Prostate gland (tissue), 2 donors: ENCODE measurements around the gene TEX35. TPM values are rescaled to one million over a fixed set of nuclear protein-coding genes. Genes with fewer than 3 reads are reported as not detected.

ENCODE experiments used
- DNase-seq: peaks from one replicate; pipeline ENCODE4 v3.0.0-alpha.2; 2019; ENCODE audit warnings: low spot score
- H3K27ac ChIP-seq, 2 donors: fragments of 200-600 bp; sonication (generic); 2 replicates each; pipeline ENCODE4 v1.5.1; 2017 to 2019
- H3K27me3 ChIP-seq: fragments of 200-600 bp; sonication (generic); replicated peaks from 2 replicates; pipeline ENCODE4 v1.5.1; 2019; ENCODE audit not compliant: insufficient read depth
- H3K36me3 ChIP-seq, 2 donors: fragments of 200-600 bp; sonication (generic); 1 replicate in 1 of 2; 2 replicates in 1 of 2; pipeline versions ENCODE4 v1.5.1 to v1.8.1; 2017 to 2019
- H3K4me1 ChIP-seq: fragments of 200-600 bp; sonication (generic); replicated peaks from 2 replicates; pipeline ENCODE4 v1.5.1; 2019
- H3K4me3 ChIP-seq, 2 donors: fragments of 200-600 bp; sonication (generic); 2 replicates each; pipeline ENCODE4 v1.5.1; 2017 to 2019
- H3K9me3 ChIP-seq: fragments of 200-600 bp; sonication (generic); 2 replicates; pipeline ENCODE4 v1.5.1; 2017
- POLR2A ChIP-seq: fragments of 450-650 bp; IDR thresholded peaks from one replicate; pipeline ENCODE4 v1.6.1; 2016; ENCODE audit warnings: antibody characterized with exemption, mild to moderate bottlenecking
- POLR2AphosphoS5 ChIP-seq: sonication (generic); formaldehyde crosslinking; IDR thresholded peaks from one replicate; pipeline ENCODE4 v1.6.1; 2017; ENCODE audit warnings: antibody characterized with exemption
- WGBS: methylation state at CpG from one replicate; pipeline ENCODE4 v1.1.5; 2018; 5-methylcytosine and 5-hydroxymethylcytosine counted together
- intact Hi-C: fragments of 100-400 bp; cut with DNase I; formaldehyde crosslinking; loops from one replicate; pipeline ENCODE4 v1.14.2; 2022
- total RNA-seq, 2 donors: library from RNA; depleted of rRNA; stranded (reverse); fragments of >200 nt; gene quantifications; one replicate each; pipeline ENCODE4 v1.1.0, GENCODE V29; 2016
- TF ChIP-seq, protein P1 (sequence below), 4 experiments: fragments of 200-600 bp in 2 of 4; fragments of 450-650 bp in 2 of 4; sonication (generic) in 2 of 4; IDR thresholded peaks; 1 replicate in 3 of 4; 2 replicates in 1 of 4; pipeline ENCODE4 v1.5.1; 2016 to 2019; ENCODE audit warnings: antibody characterized with exemption in 4 of 4, mild to moderate bottlenecking in 2 of 4, moderate library complexity in 2 of 4

Gene TEX35
- total RNA-seq = 1 to 10 TPM in 1 of 2 donors, not detected in 1; 3.0 TPM

DNA sequence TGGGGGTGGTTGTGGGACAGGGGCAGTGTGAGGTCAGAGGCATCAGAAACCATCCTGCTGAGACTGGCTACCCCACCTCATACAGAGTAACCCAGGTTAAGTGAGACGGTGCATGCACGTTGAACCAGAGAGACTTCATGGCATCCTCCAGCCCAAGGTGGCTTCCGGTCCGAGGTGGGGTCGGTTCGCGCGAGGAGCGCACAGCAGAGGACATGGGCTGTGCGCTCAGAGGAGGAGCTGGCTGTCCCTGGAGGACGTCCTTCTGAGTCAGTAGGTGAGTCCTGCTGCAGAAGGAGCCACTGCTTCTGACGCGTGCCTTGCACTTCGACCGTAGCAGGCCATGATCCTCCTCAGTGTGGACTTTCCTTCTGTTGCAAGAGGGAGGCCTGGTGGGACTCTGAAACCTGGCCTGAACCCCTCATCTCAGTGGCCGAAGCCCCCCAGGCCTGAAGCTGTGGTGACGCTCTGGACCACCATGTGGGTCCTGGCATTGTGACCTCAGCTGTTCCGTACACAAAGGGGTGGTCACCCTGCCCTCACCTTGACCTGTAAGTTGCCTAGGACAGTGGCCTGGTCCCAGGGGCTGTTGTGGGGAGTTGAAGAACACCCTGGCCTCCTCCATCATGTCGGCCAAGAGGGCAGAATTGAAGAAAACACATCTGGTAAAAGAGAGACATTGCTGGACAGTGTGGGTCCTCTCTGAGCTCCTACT, at the start of gene TEX35:
TEX35 (plus strand) TSS at position 544 of the 712 bp plus-strand sequence; CDS start at position 624, 80 bp downstream.
- intact Hi-C loops = no loop called here
- WGBS = 96% methylated on average over 19 of the region's 19 CpGs
- TF ChIP-seq, protein P1, sequence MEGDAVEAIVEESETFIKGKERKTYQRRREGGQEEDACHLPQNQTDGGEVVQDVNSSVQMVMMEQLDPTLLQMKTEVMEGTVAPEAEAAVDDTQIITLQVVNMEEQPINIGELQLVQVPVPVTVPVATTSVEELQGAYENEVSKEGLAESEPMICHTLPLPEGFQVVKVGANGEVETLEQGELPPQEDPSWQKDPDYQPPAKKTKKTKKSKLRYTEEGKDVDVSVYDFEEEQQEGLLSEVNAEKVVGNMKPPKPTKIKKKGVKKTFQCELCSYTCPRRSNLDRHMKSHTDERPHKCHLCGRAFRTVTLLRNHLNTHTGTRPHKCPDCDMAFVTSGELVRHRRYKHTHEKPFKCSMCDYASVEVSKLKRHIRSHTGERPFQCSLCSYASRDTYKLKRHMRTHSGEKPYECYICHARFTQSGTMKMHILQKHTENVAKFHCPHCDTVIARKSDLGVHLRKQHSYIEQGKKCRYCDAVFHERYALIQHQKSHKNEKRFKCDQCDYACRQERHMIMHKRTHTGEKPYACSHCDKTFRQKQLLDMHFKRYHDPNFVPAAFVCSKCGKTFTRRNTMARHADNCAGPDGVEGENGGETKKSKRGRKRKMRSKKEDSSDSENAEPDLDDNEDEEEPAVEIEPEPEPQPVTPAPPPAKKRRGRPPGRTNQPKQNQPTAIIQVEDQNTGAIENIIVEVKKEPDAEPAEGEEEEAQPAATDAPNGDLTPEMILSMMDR (IDR thresholded peaks at IDR 0.05) = no peak
- TF ChIP-seq POLR2AphosphoS5 (no peak), POLR2A (no peak)

DNA sequence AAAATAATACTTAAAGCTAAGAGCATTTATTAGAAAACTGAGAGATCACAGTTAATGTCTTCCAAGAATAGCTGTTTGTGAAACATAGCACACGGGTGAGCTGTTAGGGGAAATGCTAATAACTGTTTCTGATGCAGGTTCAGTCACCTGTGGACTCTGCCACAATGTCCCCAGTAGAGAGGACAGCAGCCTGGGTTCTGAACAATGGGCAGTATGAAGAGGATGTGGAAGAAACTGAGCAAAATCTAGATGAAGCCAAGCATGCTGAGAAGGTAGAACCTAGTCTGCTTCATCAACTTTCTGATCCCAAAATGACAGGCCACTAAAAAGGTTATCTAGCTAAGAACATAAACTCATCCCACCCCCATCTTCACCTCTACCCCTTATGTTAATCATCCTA, 48.8 kb upstream of the TEX35 start:
- intact Hi-C loops = no loop called here
- Histone ChIP-seq H3K36me3 (no peaks in the 10 kb centered on the region), H3K4me1 (no peaks in the 10 kb centered on the region), H3K4me3 (no peak overlapping the region), H3K27ac (no peak overlapping the region), H3K9me3 (no peaks in the 10 kb centered on the region), H3K27me3 (no peaks in the 10 kb centered on the region)
- 44% methylated on average over 1 of the region's 1 CpG for WGBS
- no peak for DNase-seq
- no peak for TF ChIP-seq POLR2A
- no peak for TF ChIP-seq POLR2AphosphoS5
- TF ChIP-seq, protein P1 (IDR thresholded peaks at IDR 0.05) = no peak

More for the DNA sequence above, at the start of gene TEX35:
- Histone ChIP-seq H3K4me1 (no peaks in the 10 kb centered on the region), H3K4me3 (no peak within 1 kb of the TSS), H3K9me3 (no peaks in the 10 kb centered on the region), H3K27ac (no peak within 1 kb of the TSS), H3K27me3 (no peaks in the 10 kb centered on the region), H3K36me3 (no peaks in the 10 kb centered on the region)
- no peak for DNase-seq

DNA sequence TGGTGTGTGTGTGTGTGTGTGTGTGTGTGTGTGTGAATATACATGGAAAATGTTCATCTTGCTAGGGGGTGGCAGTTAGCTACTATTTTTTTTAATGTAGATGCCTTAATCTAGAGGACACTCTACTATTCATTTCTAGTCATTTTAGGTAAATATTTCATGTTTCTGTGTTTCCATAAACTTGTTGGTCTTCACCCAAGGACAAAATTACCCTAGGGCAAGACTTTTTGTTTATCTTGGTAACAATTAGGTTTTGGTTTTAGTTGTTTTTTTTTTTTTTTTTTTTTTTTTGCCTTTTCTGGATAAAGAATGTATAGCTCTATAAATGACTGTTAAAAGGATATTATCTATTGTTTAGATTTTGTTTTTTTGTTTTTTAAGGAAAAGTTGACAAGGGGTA, 48.3 kb upstream of the TEX35 start:
- intact Hi-C loops = no loop called here
- no peak overlapping the region for H3K4me3 ChIP-seq

DNA sequence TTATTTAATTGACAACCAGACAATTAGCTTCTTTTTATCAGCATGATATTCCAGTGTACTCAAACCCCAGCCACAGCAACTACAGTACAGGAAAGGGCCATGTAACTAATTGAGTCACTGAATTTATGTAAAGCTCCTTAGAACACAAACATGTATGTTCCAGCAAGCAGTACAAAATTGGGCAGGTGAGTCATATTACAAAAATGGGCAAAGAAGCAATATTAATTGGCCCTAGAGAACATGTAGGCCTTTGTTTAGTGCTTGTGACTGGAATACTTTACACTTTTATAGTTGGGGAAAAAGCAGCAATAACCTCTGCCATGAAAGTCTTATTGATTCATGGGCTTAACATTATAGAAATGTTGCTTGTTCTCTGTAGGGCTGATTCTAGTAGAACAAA, 47.9 kb upstream of the TEX35 start:
- TF ChIP-seq POLR2AphosphoS5 (no peak), POLR2A (no peak)
- TF ChIP-seq, protein P1 (IDR thresholded peaks at IDR 0.05) = no peak
- no peak overlapping the region for H3K27ac ChIP-seq
- no peak for DNase-seq
- intact Hi-C loops = no loop called here
- no peak overlapping the region for H3K4me3 ChIP-seq
- no peaks in the 10 kb centered on the region for H3K27me3 ChIP-seq
- H3K9me3 ChIP-seq = no peaks in the 10 kb centered on the region
- H3K4me1 ChIP-seq = no peaks in the 10 kb centered on the region
- no peaks in the 10 kb centered on the region for H3K36me3 ChIP-seq

More for the DNA sequence above, 48.3 kb upstream of the TEX35 start:
- TF ChIP-seq POLR2A = no peak
- TF ChIP-seq, protein P1 (IDR thresholded peaks at IDR 0.05) = no peak
- no peak for TF ChIP-seq POLR2AphosphoS5
- Histone ChIP-seq H3K27me3 (no peaks in the 10 kb centered on the region), H3K36me3 (no peaks in the 10 kb centered on the region), H3K27ac (no peak overlapping the region), H3K9me3 (no peaks in the 10 kb centered on the region), H3K4me1 (no peaks in the 10 kb centered on the region)
- DNase-seq = no peak

DNA sequence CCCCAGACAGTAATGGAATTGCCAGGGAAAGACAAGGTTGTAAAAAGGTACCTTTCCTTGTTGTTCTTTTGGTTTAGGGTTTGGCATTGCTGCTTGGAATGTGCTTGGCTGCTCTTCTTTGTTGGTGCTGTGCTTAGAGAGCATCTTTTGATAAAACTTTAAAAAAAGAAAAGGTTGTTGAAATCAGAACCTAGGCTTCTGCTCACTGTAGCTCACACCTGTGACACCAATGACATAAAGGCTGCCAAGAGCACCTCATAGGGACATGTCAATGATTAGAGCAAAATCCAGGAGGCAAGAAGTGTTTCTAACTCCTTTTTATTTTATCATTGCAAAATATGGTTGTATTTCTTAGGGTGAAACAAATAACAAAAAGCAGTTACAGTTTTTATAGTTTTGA, 45.1 kb upstream of the TEX35 start:
- no peaks in the 10 kb centered on the region for H3K9me3 ChIP-seq
- intact Hi-C loops = no loop called here
- H3K27ac ChIP-seq = no peak overlapping the region
- no peak for DNase-seq
- no peaks in the 10 kb centered on the region for H3K27me3 ChIP-seq
- no peak overlapping the region for H3K4me3 ChIP-seq
- H3K4me1 ChIP-seq = no peaks in the 10 kb centered on the region
- TF ChIP-seq, protein P1 (IDR thresholded peaks at IDR 0.05) = no peak
- no peak for TF ChIP-seq POLR2A
- no peak for TF ChIP-seq POLR2AphosphoS5
- H3K36me3 ChIP-seq = no peaks in the 10 kb centered on the region
